Posterior vena cava (tissue), 2 donors: ENCODE measurements around the gene NYNRIN. TPM values are rescaled to one million over a fixed set of nuclear protein-coding genes. Genes with fewer than 3 reads are reported as not detected.
"Not testable (repeated sequence)": the region's sequence is repeated elsewhere in the genome, so short reads cannot be mapped to it uniquely, and the experiment has no call there.

Experiments
- DNase-seq: peaks from one replicate; pipeline ENCODE4 v3.0.0-alpha.2; 2020; ENCODE audit warnings: low spot score
- intact Hi-C, 2 donors: fragments of 100-400 bp; cut with DNase I; formaldehyde crosslinking; loops; one replicate each; pipeline versions ENCODE4 v1.14.1 to v1.14.2; 2022 to 2023
- total RNA-seq, 2 donors: library from RNA; stranded (reverse); fragmentation: NEBNext Ultra II Directional; extraction: Animal tissue kit (Norgen Biotek cat#: 25700); gene quantifications; one replicate each; pipeline ENCODE4 v1.2.1, GENCODE V29; 2021
- donor health status: DM: yes; HTN: yes; CAD: no.
- donor health status: DM: yes; HTN: yes; CAD: no.

Gene NYNRIN
- total RNA-seq, 2 donors from 2014 or later, result 13.1 to 15.1 TPM

- DNase-seq, intact Hi-C loops: not testable (repeated sequence)
Observed at GRCh38 chr14:24387579-24387978, 11.2 kb upstream of the NYNRIN start.

- DNase-seq, result no peak
- intact Hi-C loops, result no loop called here
Observed at GRCh38 chr14:24388474-24389179, 10.2 kb upstream of the NYNRIN start.

GRCh38 chr14:24389226-24389848, 9.5 kb upstream of the NYNRIN start:
- intact Hi-C loops, result no loop called here
- no peak for DNase-seq

GRCh38 chr14:24390701-24391468, 7.9 kb upstream of the NYNRIN start:
- no peak for DNase-seq
- intact Hi-C loops, result no loop called here

- DNase-seq, result no peak
- intact Hi-C loops, result no loop called here
Observed at GRCh38 chr14:24392325-24393091, 6.3 kb upstream of the NYNRIN start.

GRCh38 chr14:24394275-24394674, 4.5 kb upstream of the NYNRIN start:
- intact Hi-C loops, result no loop called here
- DNase-seq, result no peak

- intact Hi-C loops, result no loop called here
Observed at GRCh38 chr14:24395609-24396582, 2.9 kb upstream of the NYNRIN start.

GRCh38 chr14:24397639-24398292, 1.0 kb upstream of the NYNRIN start:
- intact Hi-C loops, result no loop called here
- no peak for DNase-seq

More at GRCh38 chr14:24395609-24396582, 2.9 kb upstream of the NYNRIN start:
- no peak for DNase-seq

GRCh38 chr14:24398293-24398652, 530 bp upstream of the NYNRIN start:
- intact Hi-C loops, result no loop called here
- DNase-seq, result no peak

GRCh38 chr14:24399447-24399822, 632 bp downstream of the NYNRIN start:
- DNase-seq, result no peak
- intact Hi-C loops, result no loop called here

- no peak for DNase-seq
- intact Hi-C loops, result no loop called here
Observed at GRCh38 chr14:24399999-24400718, 1.4 kb downstream of the NYNRIN start.

GRCh38 chr14:24401810-24402702, 3.3 kb downstream of the NYNRIN start:
- intact Hi-C loops, result no loop called here
- no peak for DNase-seq

GRCh38 chr14:24403294-24403998, 4.6 kb downstream of the NYNRIN start:
- DNase-seq, result no peak

GRCh38 chr14:24404814-24405213, 6.0 kb downstream of the NYNRIN start:
- no peak for DNase-seq
- intact Hi-C loops, result no loop called here

More at GRCh38 chr14:24403294-24403998, 4.6 kb downstream of the NYNRIN start:
- intact Hi-C loops, result no loop called here

GRCh38 chr14:24406416-24406815, 7.6 kb downstream of the NYNRIN start:
- no peak for DNase-seq
- intact Hi-C loops, result no loop called here
